Prostate gland (tissue), 2 donors: ENCODE measurements around the gene L3MBTL1. TPM values are rescaled to one million over a fixed set of nuclear protein-coding genes. Genes with fewer than 3 reads are reported as not detected.

ENCODE experiments used
- DNase-seq: peaks from one replicate; pipeline ENCODE4 v3.0.0-alpha.2; 2019; ENCODE audit warnings: low spot score
- H3K27ac ChIP-seq, 2 donors: fragments of 200-600 bp; sonication (generic); 2 replicates each; pipeline ENCODE4 v1.5.1; 2017 to 2019
- H3K27me3 ChIP-seq: fragments of 200-600 bp; sonication (generic); replicated peaks from 2 replicates; pipeline ENCODE4 v1.5.1; 2019; ENCODE audit not compliant: insufficient read depth
- H3K36me3 ChIP-seq, 2 donors: fragments of 200-600 bp; sonication (generic); 1 replicate in 1 of 2; 2 replicates in 1 of 2; pipeline versions ENCODE4 v1.5.1 to v1.8.1; 2017 to 2019
- H3K4me1 ChIP-seq: fragments of 200-600 bp; sonication (generic); replicated peaks from 2 replicates; pipeline ENCODE4 v1.5.1; 2019
- H3K4me3 ChIP-seq, 2 donors: fragments of 200-600 bp; sonication (generic); 2 replicates each; pipeline ENCODE4 v1.5.1; 2017 to 2019
- H3K9me3 ChIP-seq: fragments of 200-600 bp; sonication (generic); 2 replicates; pipeline ENCODE4 v1.5.1; 2017
- CTCF ChIP-seq, 4 experiments: fragments of 200-600 bp in 2 of 4; fragments of 450-650 bp in 2 of 4; sonication (generic) in 2 of 4; IDR thresholded peaks; 1 replicate in 3 of 4; 2 replicates in 1 of 4; pipeline ENCODE4 v1.5.1; 2016 to 2019; ENCODE audit warnings: antibody characterized with exemption in 4 of 4, mild to moderate bottlenecking in 2 of 4, moderate library complexity in 2 of 4
- POLR2A ChIP-seq: fragments of 450-650 bp; IDR thresholded peaks from one replicate; pipeline ENCODE4 v1.6.1; 2016; ENCODE audit warnings: antibody characterized with exemption, mild to moderate bottlenecking
- POLR2AphosphoS5 ChIP-seq: sonication (generic); formaldehyde crosslinking; IDR thresholded peaks from one replicate; pipeline ENCODE4 v1.6.1; 2017; ENCODE audit warnings: antibody characterized with exemption
- WGBS: methylation state at CpG from one replicate; pipeline ENCODE4 v1.1.5; 2018; 5-methylcytosine and 5-hydroxymethylcytosine counted together
- intact Hi-C: fragments of 100-400 bp; cut with DNase I; formaldehyde crosslinking; loops from one replicate; pipeline ENCODE4 v1.14.2; 2022
- total RNA-seq, 2 donors: library from RNA; depleted of rRNA; stranded (reverse); fragments of >200 nt; gene quantifications; one replicate each; pipeline ENCODE4 v1.1.0, GENCODE V29; 2016

L3MBTL1 gene
- total RNA-seq, 2 donors from 2014 or later: 10.2 to 38.8 TPM

GRCh38 chr20:43506238-43506637 is 1.3 kb upstream of the L3MBTL1 start:
- H3K4me1 ChIP-seq: peaks cover 3% of the 10 kb centered on the region
- no peaks in the 10 kb centered on the region for H3K9me3 ChIP-seq
- H3K36me3 ChIP-seq: no peaks in the 10 kb centered on the region
- TF ChIP-seq CTCF (IDR thresholded peaks at IDR 0.05): no peak
- TF ChIP-seq POLR2A: no peak
- TF ChIP-seq POLR2AphosphoS5: no peak
- intact Hi-C loops: no loop called here
- DNase-seq: no peak
- H3K27me3 ChIP-seq: no peaks in the 10 kb centered on the region
- no peak overlapping the region for H3K27ac ChIP-seq
- no peak overlapping the region for H3K4me3 ChIP-seq
- 93% methylated on average over 7 of the region's 7 CpGs for WGBS

- TF ChIP-seq POLR2A (no peak), CTCF (IDR thresholded peaks at IDR 0.05) (no peak), POLR2AphosphoS5 (no peak)
- Histone ChIP-seq H3K36me3 (no peaks in the 10 kb centered on the region), H3K27ac (no peak overlapping the region), H3K27me3 (no peaks in the 10 kb centered on the region), H3K4me3 (peak overlapping the region; percentile 51 to 56), H3K9me3 (no peaks in the 10 kb centered on the region), H3K4me1 (peaks cover 3% of the 10 kb centered on the region)
- no peak for DNase-seq
- WGBS: 8% methylated on average over 22 of the region's 22 CpGs
- intact Hi-C loops: no loop called here
These were observed 609 bp downstream of the L3MBTL1 start for GRCh38 chr20:43508106-43508505.

- no peak for TF ChIP-seq POLR2A
- no peak for TF ChIP-seq CTCF (IDR thresholded peaks at IDR 0.05)
- no peak for TF ChIP-seq POLR2AphosphoS5
- Histone ChIP-seq H3K27ac (no peak overlapping the region), H3K9me3 (no peaks in the 10 kb centered on the region), H3K4me3 (no peak overlapping the region), H3K36me3 (no peaks in the 10 kb centered on the region), H3K27me3 (no peaks in the 10 kb centered on the region), H3K4me1 (peaks cover 3% of the 10 kb centered on the region)
- intact Hi-C loops: no loop called here
- DNase-seq: no peak
- 85% methylated on average over 11 of the region's 11 CpGs for WGBS
These were observed 1.1 kb downstream of the L3MBTL1 start for GRCh38 chr20:43508604-43509040.

GRCh38 chr20:43511879-43512278 is 4.4 kb downstream of the L3MBTL1 start:
- no peak for DNase-seq
- H3K4me3 ChIP-seq: no peak overlapping the region
- no peaks in the 10 kb centered on the region for H3K27me3 ChIP-seq
- H3K4me1 ChIP-seq: peaks cover 3% of the 10 kb centered on the region
- H3K36me3 ChIP-seq: no peaks in the 10 kb centered on the region
- TF ChIP-seq CTCF (IDR thresholded peaks at IDR 0.05) (no peak), POLR2A (no peak), POLR2AphosphoS5 (no peak)
- WGBS: 89% methylated on average over 1 of the region's 1 CpG
- H3K9me3 ChIP-seq: no peaks in the 10 kb centered on the region
- no peak overlapping the region for H3K27ac ChIP-seq
- intact Hi-C loops: no loop called here

- intact Hi-C loops: no loop called here
- 38% methylated on average over 10 of the region's 10 CpGs for WGBS
These were observed 6.0 kb downstream of the L3MBTL1 start for GRCh38 chr20:43513372-43513930.

More at GRCh38 chr20:43513372-43513930, 6.0 kb downstream of the L3MBTL1 start:
- Histone ChIP-seq H3K9me3 (no peaks in the 10 kb centered on the region), H3K27ac (peak overlapping the region; percentile 7 to 35), H3K36me3 (no peaks in the 10 kb centered on the region), H3K27me3 (no peaks in the 10 kb centered on the region), H3K4me1 (no peaks in the 10 kb centered on the region), H3K4me3 (peak overlapping the region; percentile 46 to 48)
- DNase-seq: no peak
- TF ChIP-seq POLR2AphosphoS5: no peak
- no peak for TF ChIP-seq POLR2A
- no peak for TF ChIP-seq CTCF (IDR thresholded peaks at IDR 0.05)
